Cardiac muscle cell (in vitro differentiated cells and primary cell): ENCODE measurements around the gene FGGY. TPM values are rescaled to one million over a fixed set of nuclear protein-coding genes. Genes with fewer than 3 reads are reported as not detected.
A peak's percentile ranks its signal among the peaks of the same experiment; 100 is the strongest.
"Not testable (repeated sequence)": the region's sequence is repeated elsewhere in the genome, so short reads cannot be mapped to it uniquely, and the experiment has no call there.

Experiments
- DNase-seq, 2 donors: peaks; one replicate each; pipeline versions ENCODE4 v3.0.0 to v3.0.0-alpha.2; 2010 to 2017; ENCODE audit warnings: low read depth in 1 of 2, low spot score in 1 of 2
- H3K27ac ChIP-seq: fragments of 200-600 bp; sonication (generic); 2 replicates; pipeline ENCODE4 v1.5.1; 2016
- H3K27me3 ChIP-seq: fragments of 200-600 bp; sonication (generic); 2 replicates; pipeline ENCODE4 v1.6.0; 2016; ENCODE audit warnings: control low read depth
- H3K36me3 ChIP-seq: fragments of 200-600 bp; sonication (generic); 2 replicates; pipeline ENCODE4 v1.5.1; 2016; ENCODE audit warnings: control low read depth
- H3K4me1 ChIP-seq: fragments of 200-600 bp; sonication (generic); 2 replicates; pipeline ENCODE4 v1.8.1; 2017; ENCODE audit warnings: low read depth, mild to moderate bottlenecking, mixed run types
- H3K4me3 ChIP-seq: fragments of 200-600 bp; sonication (generic); 2 replicates; pipeline ENCODE4 v1.5.1; 2016; ENCODE audit warnings: mild to moderate bottlenecking
- H3K9me3 ChIP-seq: fragments of 200-600 bp; sonication (generic); 2 replicates; pipeline ENCODE4 v1.5.1; 2017; ENCODE audit warnings: low read depth, mild to moderate bottlenecking, control low read depth
- polyA plus RNA-seq: library from polyadenylated mRNA; unstranded; fragments of >200 nt; fragmentation: Nextera tagmentation; extraction: Ambion mirVana; gene quantifications from 2 replicates; pipeline ENCODE4 v1.2.1, GENCODE V29; 2016
- total RNA-seq: library from RNA; depleted of rRNA; stranded (reverse); fragments of >200 nt; gene quantifications from 2 replicates; pipeline ENCODE4 v1.2.3, GENCODE V29; 2016
- TF ChIP-seq, protein P1 (sequence below): IDR thresholded peaks from 2 replicates; pipeline ENCODE4 v1.5.1; 2012; ENCODE audit warnings: low read depth, mild to moderate bottlenecking, low read length

Gene FGGY
- total and polyA plus RNA-seq, 2 experiments from 2014 or later: 9.8 to 14.5 TPM

DNA sequence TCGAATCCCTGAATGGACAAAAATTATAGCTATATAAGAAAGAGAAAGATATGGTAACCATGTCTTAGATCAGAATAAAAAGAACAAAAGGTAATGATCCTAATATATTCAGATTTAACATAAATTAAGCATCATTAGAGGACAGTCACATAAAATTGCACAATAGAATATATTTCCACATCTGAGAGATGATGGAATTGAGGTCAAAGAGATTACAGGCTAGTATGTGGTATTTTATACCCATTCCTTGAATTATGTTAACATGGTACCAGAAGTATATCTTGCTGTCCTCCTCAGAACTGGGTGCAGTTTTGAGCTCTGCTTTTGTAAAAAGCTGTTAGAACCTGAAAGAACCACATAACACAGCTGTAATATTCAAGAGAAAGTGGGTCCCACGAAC is 272.3 kb downstream of the FGGY start:
- TF ChIP-seq, protein P1, sequence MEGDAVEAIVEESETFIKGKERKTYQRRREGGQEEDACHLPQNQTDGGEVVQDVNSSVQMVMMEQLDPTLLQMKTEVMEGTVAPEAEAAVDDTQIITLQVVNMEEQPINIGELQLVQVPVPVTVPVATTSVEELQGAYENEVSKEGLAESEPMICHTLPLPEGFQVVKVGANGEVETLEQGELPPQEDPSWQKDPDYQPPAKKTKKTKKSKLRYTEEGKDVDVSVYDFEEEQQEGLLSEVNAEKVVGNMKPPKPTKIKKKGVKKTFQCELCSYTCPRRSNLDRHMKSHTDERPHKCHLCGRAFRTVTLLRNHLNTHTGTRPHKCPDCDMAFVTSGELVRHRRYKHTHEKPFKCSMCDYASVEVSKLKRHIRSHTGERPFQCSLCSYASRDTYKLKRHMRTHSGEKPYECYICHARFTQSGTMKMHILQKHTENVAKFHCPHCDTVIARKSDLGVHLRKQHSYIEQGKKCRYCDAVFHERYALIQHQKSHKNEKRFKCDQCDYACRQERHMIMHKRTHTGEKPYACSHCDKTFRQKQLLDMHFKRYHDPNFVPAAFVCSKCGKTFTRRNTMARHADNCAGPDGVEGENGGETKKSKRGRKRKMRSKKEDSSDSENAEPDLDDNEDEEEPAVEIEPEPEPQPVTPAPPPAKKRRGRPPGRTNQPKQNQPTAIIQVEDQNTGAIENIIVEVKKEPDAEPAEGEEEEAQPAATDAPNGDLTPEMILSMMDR: no peak
- no peaks in the 10 kb centered on the region for H3K4me1 ChIP-seq
- H3K9me3 ChIP-seq: no peaks in the 10 kb centered on the region
- H3K27me3 ChIP-seq: no peaks in the 10 kb centered on the region
- no peak overlapping the region for H3K4me3 ChIP-seq
- H3K36me3 ChIP-seq: no peaks in the 10 kb centered on the region
- no peak overlapping the region for H3K27ac ChIP-seq
- peak in 1 of 2 donors; percentile 15 for DNase-seq

DNA sequence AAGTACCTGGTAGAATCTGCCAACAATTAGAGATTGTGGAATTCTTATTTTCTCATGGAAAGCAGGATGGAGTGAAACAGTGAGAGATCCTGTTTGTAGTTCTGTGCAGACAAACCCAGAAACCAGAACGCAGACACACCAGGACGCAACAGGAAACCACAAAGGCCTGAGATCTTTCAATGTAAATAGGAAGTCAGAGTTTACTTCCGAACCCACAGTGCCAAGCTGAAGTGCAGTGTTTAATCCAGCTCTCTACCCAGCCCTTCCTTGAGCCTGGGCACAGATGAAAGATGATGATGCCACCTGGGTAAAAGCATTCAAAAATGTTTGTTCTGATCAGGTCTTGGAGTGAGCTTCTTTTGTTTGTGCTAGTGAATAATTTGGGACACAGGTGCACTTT is 273.6 kb downstream of the FGGY start:
- H3K4me1 ChIP-seq: no peaks in the 10 kb centered on the region
- no peak overlapping the region for H3K27ac ChIP-seq
- TF ChIP-seq, protein P1: no peak
- no peaks in the 10 kb centered on the region for H3K27me3 ChIP-seq
- no peaks in the 10 kb centered on the region for H3K36me3 ChIP-seq
- no peaks in the 10 kb centered on the region for H3K9me3 ChIP-seq
- H3K4me3 ChIP-seq: no peak overlapping the region
- DNase-seq: peak in 1 of 2 donors; percentile 51

DNA sequence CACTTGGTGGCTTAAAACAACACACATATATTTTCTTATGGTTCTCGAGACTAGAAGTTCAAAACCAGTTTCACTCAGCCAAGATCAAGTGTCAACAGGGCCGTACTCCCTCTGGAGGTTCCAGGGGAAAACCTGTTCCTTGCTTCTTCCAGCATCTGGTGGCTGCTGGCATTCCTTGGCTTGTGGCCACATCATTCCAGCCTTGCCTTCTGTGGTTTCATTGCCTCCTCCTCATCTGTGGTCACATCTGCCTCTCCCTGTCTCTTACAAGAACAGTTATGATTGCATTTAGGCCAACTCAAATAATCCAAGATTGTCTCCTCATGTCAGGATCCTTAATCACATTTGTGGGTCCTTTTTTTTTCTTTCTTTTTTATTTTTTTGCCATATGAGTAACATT is 277.2 kb downstream of the FGGY start:
- no peaks in the 10 kb centered on the region for H3K9me3 ChIP-seq
- peak in 1 of 2 donors; percentile 86 for DNase-seq
- H3K4me1 ChIP-seq: no peaks in the 10 kb centered on the region
- H3K36me3 ChIP-seq: no peaks in the 10 kb centered on the region
- H3K27ac ChIP-seq: no peak overlapping the region
- TF ChIP-seq, protein P1: peak; percentile 10
- H3K27me3 ChIP-seq: no peaks in the 10 kb centered on the region
- no peak overlapping the region for H3K4me3 ChIP-seq

DNA sequence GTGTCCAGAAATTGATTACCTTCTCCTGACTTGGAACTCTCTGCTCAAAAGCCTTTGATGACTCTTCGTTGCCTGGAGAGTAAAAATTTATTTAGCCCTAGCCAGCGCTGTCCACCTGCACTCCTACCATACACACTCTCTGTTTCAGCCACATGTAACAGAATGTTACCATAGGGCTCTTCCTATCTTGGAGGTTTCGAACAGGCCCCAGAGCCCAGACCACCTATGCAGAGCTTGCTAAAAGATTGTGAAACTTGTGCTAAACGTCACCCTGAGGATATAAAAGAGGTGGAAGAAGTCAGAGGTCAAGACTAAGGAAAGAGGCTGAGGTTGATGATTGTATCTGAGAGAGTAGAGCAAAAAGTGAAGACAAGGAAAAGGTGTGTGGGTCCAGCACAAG is 280.9 kb downstream of the FGGY start:
- no peaks in the 10 kb centered on the region for H3K36me3 ChIP-seq
- H3K4me3 ChIP-seq: no peak overlapping the region
- no peak overlapping the region for H3K27ac ChIP-seq
- no peaks in the 10 kb centered on the region for H3K4me1 ChIP-seq
- H3K9me3 ChIP-seq: no peaks in the 10 kb centered on the region
- no peak for DNase-seq
- H3K27me3 ChIP-seq: no peaks in the 10 kb centered on the region
- TF ChIP-seq, protein P1: no peak

DNA sequence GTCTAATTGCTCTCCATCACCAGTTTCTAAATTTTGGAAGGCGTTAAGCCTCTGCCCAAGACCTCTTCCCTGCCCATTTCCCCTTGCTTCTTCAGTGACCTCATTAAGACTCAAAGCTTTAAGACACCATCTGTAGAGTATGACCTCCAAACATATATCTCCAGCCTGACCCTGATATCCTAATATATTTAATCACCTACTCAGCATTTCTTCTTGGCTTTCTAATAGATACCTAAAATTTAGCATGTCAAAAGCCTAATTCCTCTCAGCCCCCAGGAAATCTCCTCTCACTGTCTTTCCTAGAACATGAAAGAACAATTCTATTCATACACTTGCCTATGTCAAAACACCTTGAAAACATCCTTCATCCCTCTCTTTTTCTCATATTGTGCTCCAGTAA is 282.3 kb downstream of the FGGY start:
- Histone ChIP-seq H3K4me3 (no peak overlapping the region), H3K4me1 (no peaks in the 10 kb centered on the region), H3K27me3 (no peaks in the 10 kb centered on the region), H3K27ac (no peak overlapping the region), H3K36me3 (no peaks in the 10 kb centered on the region), H3K9me3 (no peaks in the 10 kb centered on the region)
- TF ChIP-seq, protein P1: no peak
- no peak for DNase-seq

DNA sequence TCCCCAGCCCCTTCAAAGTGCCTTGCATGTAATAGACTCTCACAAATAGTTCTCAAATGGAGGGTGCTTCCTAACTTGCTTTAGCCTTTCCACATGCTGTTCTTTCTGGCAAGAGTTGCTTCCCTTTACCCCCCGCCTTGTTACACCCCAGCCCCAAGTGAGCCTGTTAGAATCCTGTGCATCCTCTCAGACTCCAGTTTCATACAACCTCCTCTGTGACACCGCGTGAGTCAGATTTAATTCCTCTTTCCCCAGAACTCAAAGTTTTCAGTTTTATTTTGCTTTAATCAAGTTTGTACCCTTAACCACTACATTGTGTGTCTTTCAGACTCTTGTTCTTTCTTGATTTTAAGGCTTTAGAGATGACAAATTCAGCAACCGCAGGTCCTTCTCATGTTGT is 283.4 kb downstream of the FGGY start:
- Histone ChIP-seq H3K4me1 (no peaks in the 10 kb centered on the region), H3K4me3 (no peak overlapping the region), H3K27ac (no peak overlapping the region), H3K27me3 (no peaks in the 10 kb centered on the region), H3K9me3 (no peaks in the 10 kb centered on the region), H3K36me3 (no peaks in the 10 kb centered on the region)
- no peak for DNase-seq
- TF ChIP-seq, protein P1: no peak

DNA sequence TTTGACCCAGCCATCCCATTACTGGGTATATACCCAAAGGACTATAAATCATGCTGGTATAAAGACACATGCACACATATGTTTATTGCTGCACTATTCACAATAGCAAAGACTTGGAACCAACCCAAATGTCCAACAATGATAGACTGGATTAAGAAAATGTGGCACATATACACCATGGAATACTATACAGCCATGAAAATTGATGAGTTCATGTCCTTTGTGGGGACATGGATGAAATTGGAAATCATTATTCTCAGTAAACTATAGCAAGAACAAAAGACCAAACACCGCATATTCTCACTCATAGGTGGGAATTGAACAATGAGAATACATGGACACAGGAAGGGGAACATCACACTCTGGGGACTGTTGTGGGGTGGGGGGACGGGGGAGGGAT is 295.5 kb downstream of the FGGY start:
- not testable (repeated sequence) for H3K4me3 ChIP-seq, H3K27ac ChIP-seq, H3K36me3 ChIP-seq, DNase-seq, H3K4me1 ChIP-seq, H3K27me3 ChIP-seq, H3K9me3 ChIP-seq
